ENCODE measurements around the gene RAB6B.

Gene RAB6B

GRCh38 chr3:133895208-133896001 is at the start of gene RAB6B:
Gene RAB6B (minus strand): TSS chr3:133895882. CDS start chr3:133895466, 416 bp downstream.
- peak in 1 of 2 donors; percentile 38 for DNase-seq

- DNase-seq = no peak
Measured at GRCh38 chr3:133944641-133945380, 49.1 kb upstream of the RAB6B start.

- DNase-seq = no peak
Measured at GRCh38 chr3:133944181-133944580, 48.5 kb upstream of the RAB6B start.

- no peak for DNase-seq
Measured at GRCh38 chr3:133943639-133944141, 48.0 kb upstream of the RAB6B start.

GRCh38 chr3:133943031-133943535 is 47.4 kb upstream of the RAB6B start:
- no peak for DNase-seq

GRCh38 chr3:133941415-133941821 is 45.7 kb upstream of the RAB6B start:
- DNase-seq = peak in 1 of 2 donors; percentile 9

GRCh38 chr3:133940536-133940935 is 44.9 kb upstream of the RAB6B start:
- peak in 1 of 2 donors; percentile 8 for DNase-seq

- peak in 1 of 2 donors; percentile 14 for DNase-seq
Measured at GRCh38 chr3:133939463-133939835, 43.8 kb upstream of the RAB6B start.

GRCh38 chr3:133938770-133939462 is 43.2 kb upstream of the RAB6B start:
- DNase-seq = peak in 1 of 2 donors; percentile 8

GRCh38 chr3:133937756-133938601 is 42.3 kb upstream of the RAB6B start:
- no peak for DNase-seq

GRCh38 chr3:133937061-133937686 is 41.5 kb upstream of the RAB6B start:
- no peak for DNase-seq

- DNase-seq = no peak
Measured at GRCh38 chr3:133935843-133936769, 40.4 kb upstream of the RAB6B start.

GRCh38 chr3:133934996-133935842 is 39.5 kb upstream of the RAB6B start:
- DNase-seq = no peak

GRCh38 chr3:133934073-133934970 is 38.6 kb upstream of the RAB6B start:
- no peak for DNase-seq

- no peak for DNase-seq
Measured at GRCh38 chr3:133933097-133934024, 37.7 kb upstream of the RAB6B start.

GRCh38 chr3:133932009-133932408 is 36.3 kb upstream of the RAB6B start:
- no peak for DNase-seq

GRCh38 chr3:133931084-133931483 is 35.4 kb upstream of the RAB6B start:
- no peak for DNase-seq

Data from stimulated activated CD4-positive, alpha-beta T cell treated with anti-CD3 and anti-CD28 coated beads, Interleukin-2, amount 100 ng/mL, for 24 hours (primary cell).